GM21825 (cell line): ENCODE results near the gene CPM.
"Not testable (repeated sequence)": the region's sequence is repeated elsewhere in the genome, so short reads cannot be mapped to it uniquely, and the experiment has no call there.

ENCODE experiments used
- ATAC-seq: cut with Tn5 transposase; IDR thresholded peaks from one replicate; pipeline ENCODE4 v1.9.1; 2021; ENCODE audit warnings: mild to moderate bottlenecking, moderate library complexity; ENCODE audit not compliant: unreplicated experiment

The CPM gene

DNA sequence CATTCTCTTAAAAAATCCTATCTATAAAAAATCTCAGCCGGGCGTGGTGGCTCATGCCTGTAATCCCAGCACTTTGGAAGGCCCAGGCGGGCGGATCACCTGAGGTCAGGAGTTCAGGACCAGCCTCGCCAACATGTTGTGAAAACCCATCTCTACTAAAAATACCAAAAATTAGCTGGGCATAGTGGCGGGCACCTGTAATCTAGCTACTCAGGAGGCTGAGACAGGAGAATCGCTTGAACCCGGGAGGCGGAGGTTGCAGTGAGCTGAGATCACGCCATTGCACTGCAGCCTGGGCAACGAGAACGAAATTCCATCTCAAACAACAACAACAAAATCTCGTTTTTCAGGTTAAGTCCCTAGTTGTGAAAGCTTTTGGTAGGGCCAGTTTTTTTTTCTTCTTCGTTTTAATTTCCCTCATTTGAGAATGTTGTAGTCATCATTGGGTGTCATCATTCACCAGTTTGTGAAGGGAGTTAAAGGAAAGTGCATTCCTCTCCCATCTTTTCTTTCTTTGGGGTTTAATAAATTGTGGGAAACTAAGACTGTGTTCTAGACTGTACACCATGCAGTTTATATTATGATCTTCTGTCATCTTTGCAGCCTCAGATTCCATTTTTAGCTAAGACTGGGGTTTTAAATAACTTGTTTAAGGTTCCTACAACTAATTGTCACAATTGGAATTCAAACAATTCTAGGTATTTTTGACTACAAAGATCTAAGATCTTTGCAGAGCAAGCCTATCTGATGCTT is 101.0 kb downstream of the CPM start:
- no peak for ATAC-seq

DNA sequence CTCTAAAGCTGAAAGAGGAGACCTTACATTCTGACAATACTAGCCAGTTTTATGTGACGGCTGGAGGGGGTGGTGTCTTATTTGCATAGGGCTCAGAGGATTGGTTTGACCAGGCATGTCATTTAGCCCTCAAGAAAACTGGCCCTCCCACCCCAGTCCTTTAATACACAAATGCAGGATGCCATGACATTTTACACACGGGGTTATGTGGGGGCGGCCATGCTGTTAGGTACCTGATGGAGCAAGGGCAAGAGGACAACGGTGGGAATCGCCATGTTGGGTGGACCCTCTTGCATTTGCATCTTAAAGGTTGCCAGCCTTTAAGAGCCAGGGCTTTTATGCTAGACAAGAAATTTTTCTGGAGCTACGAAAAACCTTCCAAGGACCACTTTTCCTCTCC is 101.7 kb downstream of the CPM start:
- no peak for ATAC-seq

DNA sequence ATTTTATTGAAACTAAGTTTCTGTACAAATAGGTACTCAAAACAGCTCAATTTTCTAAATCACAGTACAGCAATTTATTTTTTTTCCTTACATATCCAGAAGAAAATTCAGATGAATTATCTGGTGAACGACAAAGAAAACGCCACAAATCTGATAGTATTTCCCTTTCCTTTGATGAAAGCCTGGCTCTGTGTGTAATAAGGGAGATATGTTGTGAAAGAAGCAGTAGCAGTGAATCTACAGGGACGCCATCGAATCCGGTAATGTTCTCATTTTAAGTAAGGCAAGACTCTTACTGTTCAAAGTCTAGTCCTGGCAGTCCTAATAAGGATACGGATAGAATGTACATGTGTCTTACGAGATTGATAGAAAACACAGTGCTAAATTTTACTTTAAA is 104.3 kb downstream of the CPM start:
- no peak for ATAC-seq

DNA sequence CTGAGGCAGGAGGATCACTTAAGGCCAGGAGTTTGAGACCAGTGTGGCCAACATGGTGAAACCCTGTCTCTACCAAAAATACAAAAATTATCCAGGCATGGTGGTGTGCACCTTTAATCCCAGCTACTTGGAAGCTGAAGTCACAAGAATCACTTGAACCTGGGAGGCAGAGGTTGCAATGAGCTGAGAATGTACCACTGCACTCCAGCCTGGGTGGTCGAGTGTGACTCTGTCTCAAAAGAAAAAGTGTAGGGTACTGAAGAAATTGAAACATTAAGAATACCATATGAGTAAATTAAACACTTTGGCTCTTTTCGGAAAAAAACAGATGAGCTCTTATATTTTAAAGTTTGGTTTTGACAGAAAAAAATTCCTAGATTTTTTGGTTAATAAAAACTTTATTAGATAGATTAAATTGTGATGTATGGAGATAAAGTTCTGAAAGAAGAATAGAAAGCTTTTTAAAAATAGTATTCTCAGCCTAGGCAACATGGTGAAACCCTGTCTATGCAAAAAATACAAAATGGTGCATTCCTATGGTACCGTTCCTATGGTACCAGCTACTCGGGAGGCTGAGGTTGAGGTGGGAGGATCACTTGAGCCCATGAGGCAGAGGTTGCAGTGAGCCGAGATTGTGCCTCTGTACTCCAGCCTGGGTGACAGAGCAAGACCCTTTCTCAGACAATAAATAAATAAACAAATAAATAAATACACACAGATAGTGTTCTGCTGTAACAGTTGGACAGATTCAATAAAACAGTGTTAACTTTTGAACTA is 104.9 kb downstream of the CPM start:
- no peak for ATAC-seq

DNA sequence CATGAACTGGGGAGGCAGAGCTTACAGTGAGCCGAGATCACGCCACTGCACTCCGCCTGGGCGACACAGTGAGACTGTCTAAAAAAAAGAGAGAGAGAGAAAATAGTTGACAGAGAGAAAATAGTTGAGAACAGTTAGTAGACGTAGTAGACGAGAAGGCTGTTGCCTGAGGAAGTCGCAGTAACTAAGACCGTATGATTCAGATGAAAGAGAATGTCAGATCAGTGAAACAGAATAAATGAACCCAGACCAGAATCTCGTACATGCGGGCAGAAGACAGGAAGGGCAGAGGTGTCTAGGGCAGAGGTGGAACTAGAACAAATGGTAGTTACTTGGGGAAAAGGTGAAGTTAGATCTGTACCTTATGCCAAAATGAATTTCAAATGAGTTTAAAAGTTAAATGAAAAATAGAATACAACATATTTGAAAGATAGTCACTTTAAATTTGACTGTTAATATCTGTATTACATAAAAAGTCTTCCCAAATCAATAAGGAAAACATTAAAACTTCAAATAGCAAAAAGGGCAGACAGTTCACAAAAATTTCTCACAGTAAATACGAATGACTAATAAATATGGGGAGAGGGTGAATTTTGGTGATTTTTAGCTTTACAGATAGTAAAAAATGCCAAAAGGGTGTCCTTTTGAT is 107.3 kb downstream of the CPM start:
- no peak for ATAC-seq

DNA sequence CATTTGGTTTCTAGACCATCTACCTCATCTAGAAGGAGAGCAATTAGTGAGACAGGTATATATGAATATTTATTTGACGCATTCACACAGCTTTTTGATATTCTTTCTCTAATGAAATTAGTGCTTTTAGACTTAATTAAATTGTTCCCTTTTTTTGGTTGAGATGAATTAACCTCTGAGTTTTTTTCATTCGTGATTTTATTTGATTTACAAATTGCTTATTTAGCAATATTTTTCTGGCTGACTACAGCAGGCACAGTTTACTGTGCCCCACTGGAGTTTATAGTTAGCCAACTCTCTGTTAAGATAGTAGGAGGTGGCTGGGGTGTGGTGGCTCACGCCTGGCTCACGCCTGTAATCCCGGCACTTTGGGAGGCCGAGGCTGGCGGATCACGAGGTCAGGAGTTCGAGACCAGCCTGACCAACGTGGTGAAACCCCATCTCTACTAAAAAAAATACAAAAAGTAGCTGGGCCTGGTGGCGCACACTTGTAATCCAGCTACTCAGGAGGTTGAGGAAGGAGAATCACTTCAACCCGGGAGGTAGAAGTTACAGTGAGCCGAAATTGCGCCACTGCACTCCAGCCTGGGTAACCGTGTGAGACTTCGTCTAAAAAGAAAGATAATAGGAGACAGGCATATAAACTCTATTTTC is 108.2 kb downstream of the CPM start:
- no peak for ATAC-seq

DNA sequence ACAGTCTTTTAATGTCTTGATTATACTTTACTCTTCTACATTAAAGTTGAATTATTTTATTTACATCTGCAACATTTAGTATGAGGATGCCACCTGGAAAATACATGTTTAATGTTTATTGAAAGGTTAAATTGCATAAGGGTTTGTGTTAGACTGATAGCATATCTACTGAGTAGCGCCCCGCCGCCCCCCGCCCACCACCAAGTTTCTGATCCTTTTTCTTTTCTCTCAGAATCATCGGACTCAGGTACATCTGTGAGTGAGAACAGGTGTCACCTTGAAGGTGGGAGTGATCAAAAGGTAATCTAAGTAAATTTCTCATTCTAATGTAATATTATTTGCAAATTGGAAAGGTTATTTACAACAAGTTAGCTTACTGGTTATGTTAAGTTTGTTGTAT is 108.8 kb downstream of the CPM start:
- no peak for ATAC-seq

DNA sequence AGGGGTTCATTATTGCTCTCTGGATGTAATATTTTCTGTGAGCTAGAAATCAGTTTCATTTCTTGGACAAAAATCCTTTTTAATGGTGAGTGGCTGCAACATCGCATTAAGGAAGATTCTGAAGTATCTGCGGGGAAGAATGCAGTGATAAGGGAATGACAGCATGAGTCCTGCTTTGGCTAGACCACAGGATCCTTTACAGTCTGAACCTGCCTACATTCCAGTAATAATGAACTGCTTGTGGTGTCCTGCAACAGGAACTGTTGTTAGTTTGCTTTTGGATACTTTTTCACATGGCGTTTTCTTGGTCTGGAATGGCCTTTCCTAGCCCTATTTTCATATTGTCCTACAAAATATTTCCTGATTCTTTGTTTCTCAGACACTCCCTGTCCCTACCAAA is 109.3 kb downstream of the CPM start:
- no peak for ATAC-seq

DNA sequence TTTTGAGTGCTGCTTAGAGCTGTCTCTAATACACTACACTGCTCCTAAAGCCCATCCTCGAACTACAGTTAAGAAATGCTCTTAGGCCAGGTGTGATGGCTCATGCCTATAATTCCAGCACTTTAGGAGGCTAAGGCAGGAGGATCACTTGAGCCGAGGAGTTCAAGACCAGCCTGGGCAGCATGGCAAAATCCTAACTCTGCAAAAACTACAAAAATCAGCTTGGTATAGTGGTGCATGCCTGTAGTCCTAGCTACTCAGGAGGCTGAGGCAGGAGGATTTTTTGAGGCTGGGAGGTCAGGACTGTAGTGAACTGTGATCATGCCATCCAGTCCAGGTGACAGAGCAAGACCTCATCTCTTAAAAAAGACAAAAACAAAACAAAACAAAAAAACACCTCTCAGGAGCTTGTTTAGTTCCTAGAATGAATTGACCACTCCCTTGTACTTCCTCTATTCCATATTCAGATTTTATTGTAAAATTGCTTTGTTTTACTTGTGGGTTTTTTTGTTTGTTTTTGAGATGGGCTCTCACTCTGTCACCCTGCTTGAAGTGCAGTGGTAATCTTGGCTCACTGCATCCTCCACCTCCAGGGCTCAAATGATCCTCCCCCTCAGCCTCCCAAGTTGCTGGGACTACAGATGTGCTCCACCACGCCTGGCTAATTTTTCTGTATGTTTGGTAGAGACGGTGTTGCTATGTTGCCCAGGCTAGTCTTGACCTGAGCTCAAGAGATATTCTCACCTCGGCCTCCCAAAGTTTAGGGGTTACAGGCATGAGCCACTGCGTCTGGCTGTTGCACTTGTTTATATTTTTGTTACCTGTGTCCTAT is 111.4 kb downstream of the CPM start:
- ATAC-seq: no peak

DNA sequence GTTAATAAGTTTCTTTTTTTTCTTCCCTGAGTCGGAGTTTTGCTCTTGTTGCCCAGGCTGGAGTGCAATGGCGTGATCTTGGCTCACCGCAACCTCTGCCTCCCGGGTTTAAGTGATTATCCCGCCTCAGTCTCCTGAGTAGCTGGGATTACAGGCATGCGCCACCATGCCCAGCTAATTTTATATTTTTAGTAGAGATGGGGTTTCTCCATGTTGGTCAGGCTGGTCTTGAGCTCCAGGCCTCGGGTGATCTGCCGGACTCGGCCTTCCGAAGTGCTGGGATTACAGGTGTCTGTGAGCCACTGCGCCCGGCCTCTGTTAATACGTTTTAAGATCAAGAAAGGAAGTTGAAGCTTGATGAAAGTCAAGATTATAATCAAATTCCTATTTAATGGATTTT is 113.5 kb downstream of the CPM start:
- ATAC-seq: not testable (repeated sequence)

DNA sequence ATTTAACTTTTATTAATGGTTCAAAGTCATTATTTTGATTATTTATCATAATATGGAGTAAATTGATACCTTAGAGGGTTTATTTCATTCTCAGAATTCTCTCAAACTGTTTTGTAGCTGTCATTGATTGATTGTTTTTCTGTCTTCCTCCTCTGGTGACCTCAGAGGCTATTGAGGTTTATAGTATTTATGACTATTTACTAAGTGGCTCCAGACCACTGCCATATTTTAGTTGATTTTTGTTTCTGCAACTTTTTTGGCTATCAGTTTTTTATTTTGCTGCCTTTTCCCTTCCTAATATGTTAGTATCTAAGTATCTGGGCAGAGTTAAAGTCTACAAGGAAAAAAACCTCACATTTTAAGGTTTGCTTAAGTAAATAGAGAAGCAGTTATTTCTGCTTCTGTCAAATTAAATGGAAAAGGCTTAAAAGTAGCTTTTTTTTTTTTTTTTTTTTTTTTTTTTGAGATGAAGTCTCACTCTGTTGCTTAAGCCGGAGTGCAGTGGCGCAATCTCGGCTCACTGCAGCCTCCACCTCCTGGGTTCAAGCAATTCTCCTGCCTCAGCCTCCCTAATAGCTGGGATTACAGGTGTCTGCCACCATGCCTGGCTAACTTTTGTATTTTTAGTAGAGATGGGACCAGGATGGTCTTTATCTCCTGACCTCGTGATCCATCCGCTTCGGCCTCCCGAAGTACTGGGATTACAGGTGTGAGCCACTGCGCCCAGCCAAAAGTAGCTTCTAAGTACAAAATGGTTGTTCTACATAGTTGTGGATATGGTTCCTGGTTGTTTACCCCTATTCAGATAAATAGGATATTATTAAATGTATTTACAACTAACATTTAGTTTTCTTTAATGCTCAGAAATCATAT is 116.8 kb downstream of the CPM start:
- ATAC-seq: no peak

DNA sequence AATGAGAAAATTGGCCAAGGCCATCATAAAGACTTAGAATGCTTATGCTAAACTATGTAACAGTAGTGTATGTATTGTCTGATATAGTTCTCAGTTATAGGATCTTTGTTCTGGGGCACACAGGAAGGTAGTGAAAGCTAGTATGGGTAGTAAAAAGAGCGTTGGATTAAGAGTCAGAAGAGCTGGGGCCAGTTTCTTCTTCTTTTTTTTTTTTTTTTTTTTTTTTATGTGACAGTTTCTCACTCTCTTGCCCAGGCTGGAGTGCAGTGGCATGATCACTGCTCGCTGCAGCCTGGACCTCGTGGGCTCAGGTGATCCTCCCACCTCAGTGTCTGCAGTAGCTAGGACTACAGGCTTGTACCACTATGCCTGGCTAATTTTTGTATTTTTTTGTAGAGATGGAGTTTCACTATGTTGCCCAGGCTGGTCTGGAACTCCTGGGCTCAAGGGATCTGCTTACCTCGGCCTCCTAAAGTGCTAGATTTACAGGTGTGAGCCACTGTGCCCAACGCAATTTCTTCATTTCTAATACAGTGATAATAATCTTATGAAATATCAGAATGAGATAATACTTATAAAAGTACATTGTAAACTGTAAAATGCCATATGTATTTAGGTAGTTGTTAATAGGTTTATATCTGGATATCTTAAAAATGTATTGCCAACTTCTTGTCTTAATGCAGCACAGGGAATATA is 117.6 kb downstream of the CPM start:
- ATAC-seq: no peak

DNA sequence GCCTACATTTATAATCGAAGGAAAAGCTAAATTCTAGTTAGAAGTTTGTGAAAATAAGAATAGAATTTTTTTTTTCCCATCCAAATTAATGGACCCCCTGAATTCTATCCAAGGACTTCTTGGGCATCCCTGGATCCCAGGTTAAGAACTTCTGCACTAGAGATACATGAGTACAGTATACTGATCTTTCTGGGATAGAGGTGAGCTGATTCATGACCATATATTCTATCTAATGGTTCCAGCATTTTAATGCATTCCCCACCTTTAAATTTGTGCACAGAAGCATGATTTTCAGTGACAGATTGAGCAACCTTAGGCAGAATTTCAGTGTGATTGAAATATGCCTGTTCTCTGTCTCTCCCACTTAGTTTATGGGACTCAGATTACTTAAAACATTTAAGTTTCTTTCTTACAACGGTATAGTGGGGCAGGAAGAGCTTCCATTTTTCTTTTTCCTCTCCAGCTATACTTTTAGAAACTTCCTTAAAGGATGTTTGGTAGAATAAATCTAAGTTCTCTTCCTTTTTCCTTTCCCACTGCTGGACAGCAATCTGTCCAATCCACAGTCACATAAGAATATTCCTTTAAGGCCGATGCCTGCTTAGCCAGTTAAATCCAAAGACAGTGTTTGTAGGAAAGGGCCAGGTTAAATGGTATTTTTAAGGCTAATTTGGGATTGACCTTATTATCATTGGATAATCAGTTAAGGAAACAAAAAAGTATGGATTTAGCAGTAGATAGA is 118.3 kb downstream of the CPM start:
- no peak for ATAC-seq

DNA sequence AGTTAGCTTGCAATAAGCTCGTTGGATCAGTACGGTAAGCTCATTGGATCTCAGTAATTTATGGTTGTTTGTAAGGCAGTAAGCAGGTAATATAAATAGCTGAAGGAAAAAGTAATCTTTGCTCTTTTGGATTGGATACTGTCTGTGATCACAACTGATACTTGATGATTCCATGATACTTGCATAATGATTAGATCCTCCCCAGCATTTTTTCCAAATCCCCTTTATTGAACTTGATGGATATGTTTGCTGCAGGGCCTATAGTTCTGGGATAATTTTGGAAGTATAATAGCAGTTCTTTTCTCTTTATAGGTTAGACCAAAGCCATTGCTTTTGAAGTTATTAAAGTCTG is 119.8 kb downstream of the CPM start:
- no peak for ATAC-seq

DNA sequence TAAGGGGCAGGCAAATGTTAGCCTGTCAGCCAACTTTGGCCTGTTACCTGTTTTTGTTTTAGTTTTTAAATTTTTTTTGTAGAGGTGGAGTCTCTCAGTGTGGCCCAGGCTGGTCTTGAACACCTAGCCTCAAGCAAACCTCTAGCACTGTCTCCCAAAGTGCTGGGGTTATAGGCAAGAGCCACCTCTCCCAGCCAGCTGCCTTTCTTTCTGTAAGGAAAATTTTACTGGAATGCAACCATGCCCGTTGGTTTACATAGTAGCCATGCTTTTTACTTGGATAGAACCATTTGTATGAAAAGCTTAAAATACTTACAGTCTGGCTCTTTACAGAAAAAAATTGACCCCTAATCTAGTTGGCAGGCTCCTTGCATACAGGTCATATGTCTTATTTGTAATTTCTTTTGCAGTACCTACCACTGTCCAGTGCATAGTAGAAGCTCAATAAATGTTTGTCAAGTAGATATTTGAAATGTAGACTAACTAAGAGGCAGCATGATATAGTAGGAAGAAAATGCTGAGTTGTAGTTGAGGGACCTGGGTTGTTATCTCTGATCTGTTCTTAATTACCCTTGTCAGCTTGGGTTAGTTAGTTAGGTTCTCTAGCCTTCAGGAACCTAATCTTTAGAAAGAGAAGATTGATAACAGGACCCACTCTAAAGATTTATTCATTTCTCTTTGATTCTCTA is 120.3 kb downstream of the CPM start:
- ATAC-seq: no peak

DNA sequence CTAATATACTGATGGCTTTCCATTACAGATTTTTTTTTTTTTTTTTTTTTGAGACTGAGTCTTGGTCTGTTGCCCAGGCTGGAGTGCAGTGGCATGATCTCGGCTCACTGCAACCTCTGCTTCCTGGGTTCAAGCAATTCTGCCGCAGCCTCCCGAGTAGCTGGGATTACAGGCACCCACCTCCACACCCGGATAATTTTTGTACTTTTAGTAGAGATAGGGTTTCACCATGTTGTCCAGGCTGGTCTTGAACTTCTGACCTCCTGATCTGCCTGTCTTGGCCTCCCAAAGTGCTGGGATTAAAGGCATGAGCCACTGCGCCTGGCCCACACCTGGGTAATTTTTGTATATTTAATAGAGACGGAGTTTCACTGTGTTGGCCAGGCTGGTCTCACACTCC is 121.4 kb downstream of the CPM start:
- ATAC-seq: not testable (repeated sequence)

DNA sequence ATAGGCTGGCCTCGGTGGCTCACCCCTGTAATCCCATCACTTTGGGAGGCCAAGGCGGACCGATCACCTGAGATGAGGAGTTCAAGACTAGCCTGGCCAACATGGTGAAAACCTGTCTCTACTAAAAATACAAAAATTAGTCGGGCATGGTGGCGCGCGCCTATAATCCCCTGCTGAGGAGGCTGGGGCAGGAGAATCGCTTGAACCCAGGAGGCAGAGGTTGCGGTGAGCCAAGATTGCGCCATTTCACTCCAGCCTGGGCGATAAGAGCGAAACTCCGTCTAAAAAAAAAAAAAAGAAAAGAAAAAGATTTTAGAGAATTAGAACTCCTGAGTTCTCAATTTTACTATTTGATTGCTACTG is 123.0 kb downstream of the CPM start:
- not testable (repeated sequence) for ATAC-seq
